Right lobe of liver (tissue), 6 donors: Measurements from ENCODE around the gene PRKD3. TPM values are rescaled to one million over a fixed set of nuclear protein-coding genes. Genes with fewer than 3 reads are reported as not detected.

Experiments
- ATAC-seq, 4 donors: fragments of 200-7000 bp; cut with Tn5 transposase; one replicate each; pipeline ENCODE4 v1.9.1; 2020; ENCODE audit warnings: mild to moderate bottlenecking in 4 of 4, moderate library complexity in 4 of 4
- DNase-seq, 3 donors: peaks; one replicate each; pipeline ENCODE4 v3.0.0-alpha.2; 2020
- H3K27ac ChIP-seq, 3 donors: fragments of 200-600 bp; one replicate each; pipeline ENCODE4 v1.8.0; 2022
- H3K27me3 ChIP-seq, 2 donors: fragments of 200-600 bp; one replicate each; pipeline ENCODE4 v1.8.0; 2022
- H3K36me3 ChIP-seq, 4 donors: fragments of 200-600 bp; sonication (generic) in 1 of 4; one replicate each; pipeline versions ENCODE4 v1.5.1 to v1.8.0; 2017 to 2022; ENCODE audit warnings: control low read depth in 1 of 4
- H3K4me1 ChIP-seq, 4 donors: fragments of 200-600 bp; sonication (generic) in 1 of 4; one replicate each; pipeline versions ENCODE4 v1.5.1 to v1.8.0; 2017 to 2022; ENCODE audit warnings: control low read depth in 1 of 4
- H3K4me3 ChIP-seq, 3 donors: fragments of 200-600 bp; one replicate each; pipeline ENCODE4 v1.8.0; 2022
- H3K9me3 ChIP-seq, 4 donors: fragments of 200-600 bp; sonication (generic) in 1 of 4; one replicate each; pipeline versions ENCODE4 v1.5.1 to v1.8.0; 2017 to 2022; ENCODE audit warnings: control low read depth in 1 of 4
- POLR2A ChIP-seq: fragments of 450-650 bp; IDR thresholded peaks from one replicate; pipeline ENCODE4 v1.6.1; 2017; ENCODE audit warnings: antibody characterized with exemption, mild to moderate bottlenecking
- WGBS: methylation state at CpG from one replicate; pipeline ENCODE4 v1.1.6; 2018; ENCODE audit warnings: low coverage, low lambda C conversion rate; ENCODE audit not compliant: insufficient coverage; ENCODE audit errors: missing lambda C conversion rate; 5-methylcytosine and 5-hydroxymethylcytosine counted together
- intact Hi-C, 2 donors: fragments of 100-400 bp; cut with DNase I; formaldehyde crosslinking; loops; one replicate each; pipeline versions ENCODE4 v1.11.2 to v1.14.1; 2022
- total RNA-seq, 6 experiments: library from RNA; depleted of rRNA in 2 of 6; stranded (reverse); fragments of >200 nt in 2 of 6; fragmentation: NEBNext Ultra II Directional in 3 of 6; extraction: Animal tissue kit (Norgen Biotek cat#: 25700) in 3 of 6; gene quantifications; one replicate each; pipeline versions ENCODE4 v1.1.0 to v1.2.4, GENCODE V29; 2016 to 2023
- TF ChIP-seq, protein P1 (sequence below), 4 donors: fragments of 200-600 bp in 3 of 4; fragments of 450-650 bp in 1 of 4; IDR thresholded peaks; one replicate each; pipeline versions ENCODE4 v1.5.1 to v1.8.0; 2016 to 2022; ENCODE audit warnings: antibody characterized with exemption in 4 of 4, mild to moderate bottlenecking in 2 of 4
- donor health status: DM: no; HTN: yes; CAD: no.
- donor health status: DM: no; HTN: no; CAD: no.
- donor health status: DM: no; HTN: no; CAD: no.
- donor health status: DM: no; HTN: yes; CAD: no.
- donor health status: DM: no; HTN: yes; CAD: no.

PRKD3 gene
- total RNA-seq, 6 experiments from 2014 or later, result 8.4 to 15.2 (median 10.9) TPM

DNA sequence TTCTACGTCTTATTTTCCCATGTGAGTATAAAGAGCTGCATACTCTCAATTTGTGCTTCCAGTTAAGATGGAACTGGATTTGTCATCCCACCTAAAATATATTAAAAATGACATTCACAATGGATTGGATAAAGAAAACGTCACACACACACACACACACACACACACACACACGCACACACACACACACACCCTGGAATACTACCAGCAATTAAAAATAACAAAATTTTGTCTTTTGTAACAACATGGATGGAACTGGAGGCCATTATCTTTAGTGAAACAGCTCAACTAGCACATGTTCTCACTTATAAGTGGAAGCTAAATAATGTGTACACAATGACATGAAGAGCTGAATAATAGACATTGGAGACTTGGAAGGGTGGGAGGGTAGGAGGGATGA is 16.0 kb upstream of the PRKD3 start:
- Histone ChIP-seq H3K36me3 (no peaks in the 10 kb centered on the region), H3K4me1 (peaks cover 0 to 14% (median 0%) of the 10 kb centered on the region in 4 donors), H3K9me3 (no peaks in the 10 kb centered on the region), H3K27me3 (no peaks in the 10 kb centered on the region), H3K4me3 (no peak overlapping the region), H3K27ac (no peak overlapping the region)
- WGBS, result 73% methylated on average over 3 of the region's 3 CpGs
- intact Hi-C loops, result no loop called here
- no peak for TF ChIP-seq POLR2A
- TF ChIP-seq, protein P1, sequence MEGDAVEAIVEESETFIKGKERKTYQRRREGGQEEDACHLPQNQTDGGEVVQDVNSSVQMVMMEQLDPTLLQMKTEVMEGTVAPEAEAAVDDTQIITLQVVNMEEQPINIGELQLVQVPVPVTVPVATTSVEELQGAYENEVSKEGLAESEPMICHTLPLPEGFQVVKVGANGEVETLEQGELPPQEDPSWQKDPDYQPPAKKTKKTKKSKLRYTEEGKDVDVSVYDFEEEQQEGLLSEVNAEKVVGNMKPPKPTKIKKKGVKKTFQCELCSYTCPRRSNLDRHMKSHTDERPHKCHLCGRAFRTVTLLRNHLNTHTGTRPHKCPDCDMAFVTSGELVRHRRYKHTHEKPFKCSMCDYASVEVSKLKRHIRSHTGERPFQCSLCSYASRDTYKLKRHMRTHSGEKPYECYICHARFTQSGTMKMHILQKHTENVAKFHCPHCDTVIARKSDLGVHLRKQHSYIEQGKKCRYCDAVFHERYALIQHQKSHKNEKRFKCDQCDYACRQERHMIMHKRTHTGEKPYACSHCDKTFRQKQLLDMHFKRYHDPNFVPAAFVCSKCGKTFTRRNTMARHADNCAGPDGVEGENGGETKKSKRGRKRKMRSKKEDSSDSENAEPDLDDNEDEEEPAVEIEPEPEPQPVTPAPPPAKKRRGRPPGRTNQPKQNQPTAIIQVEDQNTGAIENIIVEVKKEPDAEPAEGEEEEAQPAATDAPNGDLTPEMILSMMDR (IDR thresholded peaks at IDR 0.05), result no peak
- DNase-seq (no peak), ATAC-seq (no peak)

DNA sequence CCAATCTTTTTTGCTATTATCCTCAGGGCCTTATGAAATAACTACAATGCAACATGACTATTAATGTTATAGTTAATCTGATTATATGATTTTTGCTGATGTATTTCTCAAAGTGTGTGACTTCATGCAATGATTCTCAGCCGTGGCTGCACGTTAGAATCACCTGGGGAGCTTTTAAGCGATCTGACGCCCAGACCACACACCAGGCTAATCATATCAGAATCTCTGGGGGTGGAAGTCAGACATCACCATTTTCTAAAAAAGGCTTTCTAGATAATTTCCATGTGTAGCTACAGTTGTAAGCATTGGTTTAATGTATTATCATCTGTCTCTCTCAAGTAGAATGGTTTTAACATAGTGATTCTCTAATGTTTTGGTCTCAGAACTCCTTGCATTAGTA is 14.3 kb upstream of the PRKD3 start:
- ATAC-seq, result no peak

DNA sequence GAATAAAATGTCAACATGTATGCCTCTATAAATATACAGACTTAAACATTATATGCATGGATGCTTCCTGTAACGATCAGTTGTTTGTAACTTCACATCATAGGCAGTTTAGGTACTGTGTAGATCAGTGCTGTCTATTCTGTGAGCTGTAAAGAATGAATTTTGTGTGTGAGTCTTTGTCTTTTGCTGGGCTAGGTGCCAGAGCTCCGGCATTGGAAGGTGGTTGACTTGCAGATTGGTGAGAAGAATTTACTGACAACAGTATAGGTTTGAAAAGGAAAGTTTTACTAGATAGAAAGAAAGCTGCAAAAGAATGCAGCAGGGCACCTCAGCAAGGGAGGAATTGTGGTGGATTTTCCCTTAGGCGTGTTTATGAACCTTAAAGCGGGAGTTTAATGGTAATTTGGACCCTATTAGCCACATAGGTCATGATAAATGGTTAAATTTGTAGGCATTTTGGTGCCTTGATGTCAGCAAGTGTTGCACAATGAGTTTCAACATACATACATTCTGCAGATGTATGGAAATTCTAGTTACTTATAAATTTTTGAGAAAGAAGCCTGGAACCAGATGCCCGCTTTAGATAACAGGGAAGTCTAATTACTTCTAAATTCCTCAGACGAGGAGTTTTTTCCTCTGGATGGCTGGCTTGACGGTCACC is 13.1 kb upstream of the PRKD3 start:
- no peak for DNase-seq
- Histone ChIP-seq H3K27me3 (no peaks in the 10 kb centered on the region), H3K36me3 (no peaks in the 10 kb centered on the region), H3K27ac (no peak overlapping the region), H3K4me1 (no peaks in the 10 kb centered on the region), H3K4me3 (no peak overlapping the region), H3K9me3 (no peaks in the 10 kb centered on the region)
- intact Hi-C loops, result no loop called here
- no peak for ATAC-seq
- WGBS, result 74% methylated on average over 7 of the region's 7 CpGs
- no peak for TF ChIP-seq POLR2A
- TF ChIP-seq, protein P1 (IDR thresholded peaks at IDR 0.05), result no peak

More for the DNA sequence above, 14.3 kb upstream of the PRKD3 start:
- DNase-seq, result no peak
- Histone ChIP-seq H3K4me3 (no peak overlapping the region), H3K36me3 (no peaks in the 10 kb centered on the region), H3K27ac (no peak overlapping the region), H3K4me1 (peaks cover 0 to 7% (median 0%) of the 10 kb centered on the region in 4 donors), H3K27me3 (no peaks in the 10 kb centered on the region), H3K9me3 (no peaks in the 10 kb centered on the region)
- TF ChIP-seq, protein P1 (IDR thresholded peaks at IDR 0.05), result no peak
- TF ChIP-seq POLR2A, result no peak
- intact Hi-C loops, result no loop called here
- WGBS, result 86% methylated on average over 4 of the region's 4 CpGs

DNA sequence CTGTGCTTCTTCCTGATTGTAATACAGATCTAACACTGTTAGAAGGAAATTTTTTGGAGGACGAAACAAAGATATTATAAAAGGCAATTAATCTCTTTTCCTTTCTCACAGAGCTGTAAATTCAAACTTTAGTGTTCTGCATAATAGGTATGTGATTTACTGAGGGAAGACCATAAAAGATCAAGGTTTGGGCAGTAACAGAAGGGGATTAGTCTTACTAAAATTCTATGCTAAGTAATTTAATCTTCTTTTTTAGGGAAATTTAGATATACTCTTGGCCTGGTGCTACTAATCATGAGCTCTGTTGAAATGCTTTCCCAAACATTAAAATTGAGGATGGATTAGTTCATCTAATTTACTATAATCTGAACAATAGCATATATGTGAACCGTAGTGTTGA is 11.0 kb upstream of the PRKD3 start:
- TF ChIP-seq, protein P1 (IDR thresholded peaks at IDR 0.05), result no peak
- no peak for TF ChIP-seq POLR2A
- no peak for ATAC-seq
- intact Hi-C loops, result no loop called here

More for the DNA sequence above, 11.0 kb upstream of the PRKD3 start:
- no peaks in the 10 kb centered on the region for H3K36me3 ChIP-seq
- no peak overlapping the region for H3K27ac ChIP-seq
- no peak overlapping the region for H3K4me3 ChIP-seq
- no peaks in the 10 kb centered on the region for H3K27me3 ChIP-seq
- H3K9me3 ChIP-seq, result no peaks in the 10 kb centered on the region
- 88% methylated on average over 2 of the region's 2 CpGs for WGBS
- no peaks in the 10 kb centered on the region for H3K4me1 ChIP-seq
- no peak for DNase-seq
